ENCODE data around the gene GLMP. TPM values are rescaled to one million over a fixed set of nuclear protein-coding genes. Genes with fewer than 3 reads are reported as not detected.

The GLMP gene
- total RNA-seq, 4 donors from 2014 or later: 10.1 to 16.5 (median 13.6) TPM

- ATAC-seq: no peak
- no peak for TF ChIP-seq CTCF (IDR thresholded peaks at IDR 0.05 in 4 of 5, conservative IDR thresholded peaks at IDR 0.05 in 1 of 5)
- TF ChIP-seq POLR2A (IDR thresholded peaks at IDR 0.05): no peak
- H3K4me1 ChIP-seq: no peaks in the 10 kb centered on the region
- H3K27ac ChIP-seq: no peak overlapping the region
- H3K27me3 ChIP-seq: no peaks in the 10 kb centered on the region
- no peaks in the 10 kb centered on the region for H3K9me3 ChIP-seq
- in situ Hi-C loops (cut with MboI; ENCODE audit: low sequenced_read_pairs in 4 of 4): no loop called here
- peaks cover 0 to 34% of the 10 kb centered on the region in 2 donors for H3K36me3 ChIP-seq
- no peak overlapping the region for H3K4me3 ChIP-seq
- no peak for DNase-seq
- intact Hi-C loops (cut with DNase I; ENCODE audit: low total_unique reads): no loop called here
Measured at GRCh38 chr1:156303241-156303640, 7.8 kb upstream of the GLMP start.

- ATAC-seq (no peak), DNase-seq (no peak)
- peaks cover 5 to 11% of the 10 kb centered on the region in 2 donors for H3K4me1 ChIP-seq
- intact Hi-C loops (cut with DNase I; ENCODE audit: low total_unique reads): no loop called here
- no peaks in the 10 kb centered on the region for H3K27me3 ChIP-seq
- no peak for TF ChIP-seq CTCF (IDR thresholded peaks at IDR 0.05 in 4 of 5, conservative IDR thresholded peaks at IDR 0.05 in 1 of 5)
- TF ChIP-seq POLR2A (IDR thresholded peaks at IDR 0.05): no peak
- no peak within 1 kb of the TSS for H3K4me3 ChIP-seq
- no peak within 1 kb of the TSS for H3K27ac ChIP-seq
- H3K9me3 ChIP-seq: no peaks in the 10 kb centered on the region
- H3K36me3 ChIP-seq: peaks cover 0 to 4% of the 10 kb centered on the region in 2 donors
- in situ Hi-C loops (cut with MboI; ENCODE audit: low sequenced_read_pairs in 4 of 4): no loop called here
Measured at GRCh38 chr1:156298852-156299357, 3.4 kb upstream of the GLMP start, which contains the start of gene VHLL. VHLL (minus strand) TSS chr1:156299307; CDS start chr1:156299189, 118 bp downstream.

- Histone ChIP-seq H3K4me3 (no peak overlapping the region), H3K27me3 (no peaks in the 10 kb centered on the region), H3K27ac (no peak overlapping the region), H3K4me1 (peaks cover 5 to 14% of the 10 kb centered on the region in 2 donors), H3K9me3 (no peaks in the 10 kb centered on the region), H3K36me3 (no peaks in the 10 kb centered on the region)
- TF ChIP-seq POLR2A (IDR thresholded peaks at IDR 0.05) (no peak), CTCF (IDR thresholded peaks at IDR 0.05 in 4 of 5, conservative IDR thresholded peaks at IDR 0.05 in 1 of 5) (no peak)
- intact Hi-C loops (cut with DNase I; ENCODE audit: low total_unique reads) (no loop called here), in situ Hi-C loops (cut with MboI; ENCODE audit: low sequenced_read_pairs in 4 of 4) (no loop called here)
- ATAC-seq (no peak), DNase-seq (no peak)
Measured at GRCh38 chr1:156293895-156294294, 1.6 kb downstream of the GLMP start.

GRCh38 chr1:156293098-156293434 is 2.4 kb downstream of the GLMP start:
- no peak for TF ChIP-seq CTCF (IDR thresholded peaks at IDR 0.05 in 4 of 5, conservative IDR thresholded peaks at IDR 0.05 in 1 of 5)
- Histone ChIP-seq H3K4me1 (peaks cover 5 to 14% of the 10 kb centered on the region in 2 donors), H3K27ac (no peak overlapping the region), H3K9me3 (no peaks in the 10 kb centered on the region), H3K4me3 (no peak overlapping the region), H3K27me3 (no peaks in the 10 kb centered on the region), H3K36me3 (no peaks in the 10 kb centered on the region)
- ATAC-seq (no peak), DNase-seq (no peak)
- in situ Hi-C loops (cut with MboI; ENCODE audit: low sequenced_read_pairs in 4 of 4): no loop called here
- intact Hi-C loops (cut with DNase I; ENCODE audit: low total_unique reads): no loop called here
